Cardiac fibroblast (primary cell): ENCODE measurements around the gene TRNAU1AP.
"Not testable (repeated sequence)": the region's sequence is repeated elsewhere in the genome, so short reads cannot be mapped to it uniquely, and the experiment has no call there.

Source experiments
- DNase-seq, 2 donors: peaks; one replicate each; pipeline versions ENCODE4 v3.0.0 to v3.0.0-alpha.2; 2010; ENCODE audit warnings: low read depth in 2 of 2
- H3K4me3 ChIP-seq, 2 donors: replicated peaks in 1 of 2; 1 replicate in 1 of 2; 2 replicates in 1 of 2; pipeline ENCODE4 v1.5.1; 2011; ENCODE audit warnings: low read depth in 2 of 2, low read length in 2 of 2, mild to moderate bottlenecking in 2 of 2, moderate library complexity in 1 of 2
- TF ChIP-seq, protein P1 (sequence below): IDR thresholded peaks from one replicate; pipeline ENCODE4 v1.5.1; 2011; ENCODE audit warnings: low read depth, mild to moderate bottlenecking, low read length, inconsistent platforms

The TRNAU1AP gene

GRCh38 chr1:28560886-28561285 lies 8.0 kb downstream of the TRNAU1AP start:
- no peak overlapping the region for H3K4me3 ChIP-seq
- DNase-seq = no peak
- TF ChIP-seq, protein P1, sequence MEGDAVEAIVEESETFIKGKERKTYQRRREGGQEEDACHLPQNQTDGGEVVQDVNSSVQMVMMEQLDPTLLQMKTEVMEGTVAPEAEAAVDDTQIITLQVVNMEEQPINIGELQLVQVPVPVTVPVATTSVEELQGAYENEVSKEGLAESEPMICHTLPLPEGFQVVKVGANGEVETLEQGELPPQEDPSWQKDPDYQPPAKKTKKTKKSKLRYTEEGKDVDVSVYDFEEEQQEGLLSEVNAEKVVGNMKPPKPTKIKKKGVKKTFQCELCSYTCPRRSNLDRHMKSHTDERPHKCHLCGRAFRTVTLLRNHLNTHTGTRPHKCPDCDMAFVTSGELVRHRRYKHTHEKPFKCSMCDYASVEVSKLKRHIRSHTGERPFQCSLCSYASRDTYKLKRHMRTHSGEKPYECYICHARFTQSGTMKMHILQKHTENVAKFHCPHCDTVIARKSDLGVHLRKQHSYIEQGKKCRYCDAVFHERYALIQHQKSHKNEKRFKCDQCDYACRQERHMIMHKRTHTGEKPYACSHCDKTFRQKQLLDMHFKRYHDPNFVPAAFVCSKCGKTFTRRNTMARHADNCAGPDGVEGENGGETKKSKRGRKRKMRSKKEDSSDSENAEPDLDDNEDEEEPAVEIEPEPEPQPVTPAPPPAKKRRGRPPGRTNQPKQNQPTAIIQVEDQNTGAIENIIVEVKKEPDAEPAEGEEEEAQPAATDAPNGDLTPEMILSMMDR = no peak

DNA sequence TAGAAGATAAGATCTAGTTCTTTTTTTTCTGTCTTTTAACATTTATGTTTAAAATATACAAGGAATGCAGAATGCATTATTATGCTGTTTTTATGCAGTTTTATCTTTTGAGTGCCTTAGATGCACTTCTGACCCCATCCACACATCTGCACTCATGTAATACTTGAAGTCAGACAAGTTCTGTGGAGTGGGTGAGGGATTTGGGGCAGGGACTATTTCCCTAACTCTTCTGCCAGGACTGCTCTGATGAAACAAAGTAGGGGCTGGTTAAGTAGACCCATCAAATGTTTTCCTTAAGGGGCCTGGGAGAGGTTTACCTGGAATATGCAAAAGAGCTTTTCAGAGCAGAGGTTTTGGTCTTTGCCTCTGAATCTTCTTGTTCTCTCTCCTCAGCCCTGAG lies 11.4 kb downstream of the TRNAU1AP start:
- TF ChIP-seq, protein P1 = no peak
- H3K4me3 ChIP-seq = no peak overlapping the region
- DNase-seq = no peak

DNA sequence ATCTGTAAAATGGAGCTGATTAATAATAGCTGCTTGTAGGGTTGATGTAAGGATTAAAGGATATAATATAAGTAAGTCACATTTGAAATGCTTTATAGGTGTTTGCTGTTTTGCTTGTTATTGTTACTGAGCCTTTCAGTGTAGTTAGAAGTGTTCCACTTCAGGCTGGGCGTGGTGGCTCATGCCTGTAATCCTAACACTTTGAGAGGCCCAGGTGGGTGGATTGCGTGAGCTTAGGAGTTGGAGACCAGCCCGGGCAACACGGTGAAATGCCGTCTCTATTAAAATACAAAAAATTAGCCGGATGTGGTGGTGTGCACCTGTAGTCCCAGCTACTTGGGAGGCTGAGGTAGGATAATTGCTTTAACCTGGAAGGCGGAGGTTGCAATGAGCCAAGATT lies 12.2 kb downstream of the TRNAU1AP start:
- no peak for DNase-seq
- TF ChIP-seq, protein P1 = no peak
- H3K4me3 ChIP-seq = no peak overlapping the region

DNA sequence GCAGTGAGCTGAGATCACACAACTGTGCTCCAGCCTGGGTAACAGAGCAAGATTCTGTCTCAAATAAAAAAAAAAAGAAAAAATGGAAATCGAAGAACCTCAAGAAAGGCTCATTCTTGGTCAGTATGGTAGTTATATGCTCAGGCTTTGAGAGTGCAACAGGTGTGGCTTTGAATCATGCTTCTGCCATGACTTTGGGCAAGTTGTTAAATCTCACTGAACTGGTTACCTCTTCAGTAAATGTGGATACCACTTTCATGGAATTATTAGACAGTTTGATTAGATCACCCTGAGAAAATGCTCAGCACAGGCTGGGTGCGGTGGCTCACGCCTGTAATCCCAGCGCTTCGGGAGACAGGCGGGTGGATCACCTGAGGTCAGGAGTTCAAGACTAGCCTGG lies 12.8 kb downstream of the TRNAU1AP start:
- H3K4me3 ChIP-seq = no peak overlapping the region
- TF ChIP-seq, protein P1 = no peak
- DNase-seq = no peak

GRCh38 chr1:28566931-28567330 lies 14.0 kb downstream of the TRNAU1AP start:
- no peak for DNase-seq
- TF ChIP-seq, protein P1 = no peak
- H3K4me3 ChIP-seq = no peak overlapping the region

DNA sequence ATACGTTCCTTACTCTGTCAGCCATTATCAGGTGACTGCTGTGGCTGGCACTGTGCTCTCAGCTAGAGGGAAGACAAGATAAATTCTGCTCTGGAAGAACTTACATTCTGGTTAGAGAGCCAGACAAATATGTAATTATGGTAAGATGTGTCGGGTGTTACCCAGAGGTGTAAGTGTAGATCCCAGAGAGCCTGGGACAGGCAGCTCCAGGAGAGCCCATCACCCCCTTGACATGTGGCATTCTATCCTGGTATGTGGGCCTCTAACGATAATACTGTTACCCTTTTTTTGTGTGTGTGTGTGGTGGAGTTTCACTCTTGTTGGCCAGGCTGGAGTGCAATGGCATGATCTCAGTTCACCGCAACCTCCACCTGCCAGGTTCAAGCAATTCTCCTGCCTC lies 19.0 kb downstream of the TRNAU1AP start:
- DNase-seq = no peak
- H3K4me3 ChIP-seq = no peak overlapping the region
- TF ChIP-seq, protein P1 = no peak

DNA sequence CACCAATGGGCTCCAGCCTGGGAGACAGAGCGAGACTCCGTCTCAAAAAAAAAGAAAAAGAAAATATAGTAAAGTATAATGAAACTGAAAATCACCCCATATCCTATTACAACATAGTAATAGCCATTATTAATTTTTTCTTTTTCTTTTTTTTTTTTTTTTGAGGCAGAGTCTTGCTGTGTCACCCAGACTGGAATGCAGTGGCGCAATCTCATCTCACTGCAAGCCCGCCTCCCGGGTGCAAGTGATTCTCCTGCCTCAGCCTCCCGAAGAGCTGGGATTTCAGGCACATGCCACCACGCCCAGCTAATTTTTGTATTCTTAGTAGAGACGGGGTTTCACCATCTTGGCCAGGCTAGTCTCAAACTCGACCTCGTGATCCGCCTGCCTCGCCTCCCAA lies 20.0 kb downstream of the TRNAU1AP start:
- not testable (repeated sequence) for H3K4me3 ChIP-seq
- peak; percentile 81 to 89 for DNase-seq

GRCh38 chr1:28573564-28573963 lies 20.7 kb downstream of the TRNAU1AP start:
- TF ChIP-seq, protein P1 = no peak
- no peak overlapping the region for H3K4me3 ChIP-seq
- DNase-seq = no peak
